Measurements from ENCODE around the gene NSMF.
A peak's percentile ranks its signal among the peaks of the same experiment; 100 is the strongest.
"Not testable (repeated sequence)": the region's sequence is repeated elsewhere in the genome, so short reads cannot be mapped to it uniquely, and the experiment has no call there.

The NSMF gene

GRCh38 chr9:137459601-137460362 is 648 bp upstream of the NSMF start:
- DNase-seq (ENCODE audit: low spot score): no peak

DNA sequence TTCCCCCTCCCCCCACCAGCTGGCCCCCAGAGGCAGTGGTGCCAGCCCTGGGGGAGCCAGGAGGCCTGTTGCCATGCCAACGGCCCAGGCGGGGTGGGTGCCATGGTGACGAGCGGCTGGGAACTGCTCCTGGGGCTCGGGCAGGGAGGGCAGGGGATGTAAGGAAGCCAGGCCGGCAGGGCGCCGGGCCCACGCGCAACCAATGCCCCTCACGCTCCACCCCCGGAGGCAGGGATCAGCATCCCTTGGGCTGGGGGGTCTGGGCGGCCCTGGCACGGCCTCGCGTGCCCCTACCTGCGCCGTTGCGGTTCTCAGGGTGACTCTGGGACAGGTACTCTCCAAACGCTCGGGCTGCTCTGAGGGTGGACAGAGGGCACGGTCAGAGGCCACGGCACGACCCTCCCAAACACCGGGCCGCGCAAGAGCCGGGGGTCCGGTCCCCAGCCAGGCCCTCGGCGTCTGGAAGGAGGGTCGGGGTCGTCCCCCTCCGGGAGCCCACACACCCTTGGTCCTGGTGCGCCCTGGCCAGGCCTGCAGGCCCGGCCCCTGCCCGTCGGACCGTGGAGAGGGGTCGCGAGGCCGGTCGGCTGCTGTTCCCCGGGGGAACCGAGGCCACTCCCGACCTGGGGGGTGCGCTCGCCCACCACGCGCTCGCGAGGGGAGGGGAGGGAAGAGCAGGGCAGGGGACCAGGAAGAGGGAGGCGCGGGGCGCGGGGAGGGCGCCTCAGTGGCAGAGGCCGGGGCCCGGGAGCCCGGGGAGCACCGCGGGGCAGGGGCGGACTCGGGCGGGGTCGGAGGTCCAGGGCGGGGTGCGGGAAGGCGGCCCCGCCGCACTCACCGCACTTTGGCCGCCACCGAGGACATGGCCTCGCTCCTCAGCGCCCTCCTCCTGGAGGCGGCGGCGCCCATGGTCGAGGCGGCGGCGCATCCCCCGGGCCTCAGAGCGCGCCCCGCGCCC is 661 bp downstream of the NSMF start:
- DNase-seq (ENCODE audit: low spot score): peak; percentile 14

- DNase-seq (ENCODE audit: low spot score): no peak
Measured at GRCh38 chr9:137457406-137458193, 1.5 kb downstream of the NSMF start.

DNA sequence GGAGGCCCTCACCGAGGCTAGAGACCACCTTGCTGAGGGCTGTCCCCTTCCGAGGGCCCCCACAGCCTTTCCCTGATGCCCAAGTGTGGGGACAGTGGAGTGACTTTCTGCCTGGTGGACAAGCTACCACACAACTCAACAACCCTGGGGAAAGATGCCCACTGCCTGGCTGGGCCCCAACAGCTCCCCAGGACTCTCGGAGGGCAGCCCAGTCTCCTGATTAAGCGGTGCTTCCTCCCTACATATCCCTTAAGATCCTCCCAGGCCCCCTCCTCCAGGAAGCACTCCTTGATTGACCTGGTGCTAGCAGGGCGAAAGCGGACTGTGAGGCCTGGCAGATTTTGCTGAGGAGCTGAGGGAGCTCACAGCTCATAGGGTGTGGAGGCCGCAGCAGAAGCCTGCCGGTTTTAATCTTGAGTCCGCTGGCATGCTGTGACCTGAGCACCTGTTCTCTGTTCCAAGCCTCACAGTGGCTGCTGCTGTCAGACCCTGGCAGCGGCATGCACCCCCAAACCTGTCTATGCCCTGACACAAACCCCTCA is 2.2 kb downstream of the NSMF start:
- no peak for DNase-seq (ENCODE audit: low spot score)

DNA sequence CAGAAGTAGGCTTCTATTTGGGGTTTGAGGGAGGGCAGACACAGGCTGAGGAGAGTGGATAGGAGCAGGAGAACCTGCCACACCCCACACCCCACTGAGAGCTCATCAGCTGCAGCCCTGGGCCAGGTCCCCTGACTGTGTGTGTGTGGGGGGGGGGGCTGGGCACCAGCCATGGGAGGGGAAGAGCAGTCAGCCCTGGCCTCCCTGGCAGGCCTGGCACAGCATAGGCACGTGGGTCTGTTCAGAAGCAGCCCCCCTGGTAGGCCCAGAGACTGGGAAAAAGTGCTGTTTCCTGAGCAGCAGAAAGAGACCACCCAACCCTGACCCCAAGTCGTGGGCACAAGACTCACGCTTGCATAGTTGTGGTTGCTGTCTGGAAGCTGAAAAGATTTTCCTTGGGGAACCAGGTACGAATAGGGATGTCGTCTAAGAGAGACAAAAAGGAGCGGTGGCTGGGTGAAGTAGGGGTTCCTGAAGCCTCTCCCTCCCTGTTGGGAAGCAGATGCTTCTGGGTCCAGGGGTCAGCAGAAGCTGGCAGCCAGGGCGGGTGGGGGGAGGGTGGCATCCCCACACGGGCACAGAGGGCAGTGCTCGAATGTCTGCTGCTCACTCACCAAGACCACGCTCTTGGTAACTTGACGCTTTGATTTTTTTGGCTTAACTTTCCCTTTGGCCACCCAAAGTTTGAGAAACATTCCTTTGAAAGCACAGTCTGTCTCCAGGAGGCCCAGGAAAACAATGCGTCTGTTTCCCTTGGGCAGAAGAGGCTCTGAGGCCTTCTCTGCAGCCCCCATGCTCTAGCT is 2.9 kb downstream of the NSMF start:
- DNase-seq (ENCODE audit: low spot score): no peak

DNA sequence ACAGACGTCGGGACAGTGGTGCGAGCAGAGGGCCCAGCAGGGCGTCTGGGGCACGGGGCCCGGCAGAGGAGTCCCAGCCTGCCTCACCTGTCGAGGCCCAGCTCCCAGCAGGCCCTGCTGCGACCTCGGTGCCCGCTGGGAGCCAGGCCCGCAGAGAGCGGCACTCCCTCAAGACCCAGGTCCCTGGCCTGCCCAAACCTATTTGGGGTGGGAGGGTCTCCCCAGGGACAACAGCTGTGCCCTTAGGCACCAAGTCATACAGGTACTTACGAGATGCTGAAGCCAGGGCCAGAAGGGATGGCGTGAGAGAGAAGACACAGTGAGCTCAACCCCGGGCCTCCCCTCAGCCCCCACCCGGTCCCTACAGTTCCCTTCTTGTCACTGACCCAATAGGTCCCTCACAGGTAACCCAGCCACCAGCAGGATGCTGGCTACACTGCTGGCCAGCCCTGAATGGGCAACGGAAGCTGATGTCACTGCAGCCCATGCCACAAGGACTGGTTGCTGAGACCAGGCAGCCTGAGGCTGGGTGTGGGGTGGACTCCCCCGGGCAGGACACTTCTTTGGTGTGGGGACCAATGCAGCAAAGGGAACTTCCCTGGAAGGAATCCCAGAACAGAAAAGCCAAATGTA is 3.7 kb downstream of the NSMF start:
- DNase-seq (ENCODE audit: low spot score): no peak

- no peak for DNase-seq (ENCODE audit: low spot score)
Measured at GRCh38 chr9:137454597-137455358, 4.4 kb downstream of the NSMF start.

GRCh38 chr9:137454145-137454596 is 5.0 kb downstream of the NSMF start:
- peak; percentile 25 for DNase-seq (ENCODE audit: low spot score)

- peak; percentile 79 for DNase-seq (ENCODE audit: low spot score)
Measured at GRCh38 chr9:137453643-137454081, 5.5 kb downstream of the NSMF start.

- no peak for DNase-seq (ENCODE audit: low spot score)
Measured at GRCh38 chr9:137452761-137453642, 6.1 kb downstream of the NSMF start.

GRCh38 chr9:137452006-137452760 is 7.0 kb downstream of the NSMF start:
- no peak for DNase-seq (ENCODE audit: low spot score)

DNA sequence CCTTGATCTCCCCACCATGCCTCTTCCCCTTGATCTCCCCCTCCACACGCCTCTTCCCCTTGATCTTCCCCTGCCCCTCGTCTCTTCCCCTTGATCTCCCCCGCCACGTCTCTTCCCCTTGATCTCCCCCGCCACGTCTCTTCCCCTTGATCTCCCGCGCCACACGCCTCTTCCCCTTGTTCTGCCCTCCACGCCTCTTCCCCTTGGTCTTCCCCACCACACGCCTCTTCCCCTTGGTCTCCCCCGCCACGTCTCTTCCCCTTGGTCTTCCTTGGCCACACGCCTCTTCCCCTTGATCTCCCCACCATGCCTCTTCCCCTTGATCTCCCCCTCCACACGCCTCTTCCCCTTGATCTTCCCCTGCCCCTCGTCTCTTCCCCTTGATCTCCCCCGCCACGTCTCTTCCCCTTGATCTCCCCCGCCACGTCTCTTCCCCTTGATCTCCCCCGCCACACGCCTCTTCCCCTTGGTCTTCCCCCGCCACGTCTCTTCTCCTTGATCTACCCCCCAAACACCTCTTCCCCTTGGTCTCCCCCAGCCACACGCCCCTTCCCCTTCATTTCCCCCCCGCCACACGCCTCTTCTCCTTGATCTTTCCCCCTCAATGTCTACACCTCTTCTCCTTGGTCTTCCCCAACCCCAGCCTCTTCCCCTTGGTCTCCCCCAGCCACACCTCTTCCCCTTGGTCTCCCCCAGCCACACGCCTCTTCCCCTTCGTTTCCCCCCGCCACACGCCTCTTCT is 7.7 kb downstream of the NSMF start:
- not testable (repeated sequence) for DNase-seq (ENCODE audit: low spot score)

- not testable (repeated sequence) for DNase-seq (ENCODE audit: low spot score)
Measured at GRCh38 chr9:137450539-137451222, 8.5 kb downstream of the NSMF start.

DNA sequence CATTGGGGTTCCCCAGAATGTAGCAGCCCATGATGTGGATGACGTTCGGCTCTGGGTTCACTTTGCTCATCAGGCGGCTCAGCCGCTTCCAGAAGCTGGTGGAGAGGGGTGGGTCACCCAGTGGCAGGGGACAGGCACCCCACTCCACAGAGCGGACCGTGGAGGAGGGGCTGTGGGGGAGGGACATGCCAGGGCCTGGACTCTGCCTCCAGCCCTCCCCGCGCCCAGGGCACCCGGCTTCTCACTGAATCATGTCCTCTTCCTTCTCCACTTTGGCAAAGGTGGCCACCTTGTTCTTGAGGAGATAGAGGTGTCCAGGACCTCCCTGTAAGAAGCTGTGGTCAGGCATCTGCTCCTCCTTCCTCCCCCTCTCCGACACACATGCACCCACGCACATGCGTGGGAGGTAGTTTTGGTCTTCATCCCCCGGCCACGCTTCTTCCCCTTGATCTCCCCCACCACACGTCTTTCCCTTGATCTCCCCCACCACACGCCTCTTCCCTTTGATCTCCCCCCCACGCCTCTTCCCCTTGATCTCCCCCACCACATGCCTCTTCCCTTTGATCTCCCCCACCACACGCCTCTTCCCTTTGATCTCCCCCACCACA is 9.1 kb downstream of the NSMF start:
- no peak for DNase-seq (ENCODE audit: low spot score)

DNA sequence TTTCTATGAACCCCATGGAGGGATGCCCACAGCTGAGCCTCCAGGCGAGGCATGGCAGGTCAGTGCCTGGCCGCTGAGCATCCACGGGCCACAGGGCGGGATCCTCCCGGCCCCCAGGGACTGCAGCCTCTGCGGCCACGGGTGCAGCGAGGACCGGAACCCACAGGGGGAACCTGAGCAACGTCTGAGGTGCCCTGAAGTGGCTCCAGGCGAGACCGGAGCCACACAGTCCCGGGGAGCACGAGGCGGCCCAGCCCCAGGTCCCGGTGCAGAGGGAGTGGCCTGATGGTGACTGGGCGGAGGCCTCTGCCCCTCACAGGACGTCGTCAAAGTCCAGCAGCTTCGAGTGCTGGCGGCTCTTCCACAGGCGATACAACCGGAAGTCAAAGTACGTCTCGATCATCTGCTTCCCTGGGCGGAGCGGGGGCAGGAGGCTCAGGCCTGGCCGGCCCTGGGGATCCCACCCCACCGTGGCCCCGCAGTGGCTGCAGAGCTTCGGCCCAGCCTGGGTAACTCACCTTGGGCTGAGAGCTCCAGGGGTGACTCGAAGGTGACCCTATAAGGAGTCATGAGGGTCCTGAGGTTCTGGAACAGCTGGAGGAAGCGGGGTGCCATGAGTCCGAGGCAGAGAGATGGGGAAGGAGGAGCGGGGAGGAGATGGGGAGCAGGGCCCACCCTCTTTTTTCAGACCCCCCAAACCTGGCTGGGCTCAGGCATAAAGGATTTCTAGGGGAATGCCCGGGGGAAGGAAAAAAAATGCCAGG is 9.9 kb downstream of the NSMF start:
- no peak for DNase-seq (ENCODE audit: low spot score)

Data from AG08395 (cell line).